Measurements from ENCODE around the gene LMO4. TPM values are rescaled to one million over a fixed set of nuclear protein-coding genes. Genes with fewer than 3 reads are reported as not detected.

Gene LMO4
- total RNA-seq, 1 experiment from 2014 or later: 38.5 TPM

GRCh38 chr1:87284456-87285240 is 44.0 kb upstream of the LMO4 start:
- no peaks in the 10 kb centered on the region for H4K20me1 ChIP-seq (ENCODE audit: insufficient read depth)
- ATAC-seq: no peak
- intact Hi-C loops (cut with micrococcal nuclease): loop anchor here (10.0 kb wide), 1 partner anchor 1310 kb away; no protein-coding TSS in a partner anchor

More at GRCh38 chr1:87284456-87285240, 44.0 kb upstream of the LMO4 start:
- no peaks in the 10 kb centered on the region for H3K79me2 ChIP-seq (ENCODE audit: insufficient read depth, low read length)
- no peak overlapping the region for H2AFZ ChIP-seq (ENCODE audit: low read depth, low read length, poor library complexity, severe bottlenecking)
- no peak overlapping the region for H3K27ac ChIP-seq (ENCODE audit: low read depth, low read length)
- BruUV-seq (replicated peaks): no TSS peak
- H3K9me3 ChIP-seq (ENCODE audit: control insufficient read depth in 1 of 2, insufficient read depth in 1 of 2, low read depth in 1 of 2, low read length in 2 of 2): no peaks in the 10 kb centered on the region
- ChIA-PET RAD21 (ENCODE audit: low non-redundant PET in 1 of 2, low total read pairs in 2 of 2, uncharacterized antibody in 2 of 2, unreplicated experiment in 2 of 2) (no interaction called here), CTCF (no interaction called here), POLR2A (no interaction called here)
- no peak overlapping the region for H3K9ac ChIP-seq (ENCODE audit: low read length)
- no peak for TF ChIP-seq SP1 (IDR thresholded peaks at IDR 0.05; ENCODE audit: low read depth)
- no peak for TF ChIP-seq FOSL1 (IDR thresholded peaks at IDR 0.05; ENCODE audit: low read depth)
- TF ChIP-seq ZNF274 (IDR thresholded peaks at IDR 0.05; ENCODE audit: low read depth, low read length): no peak
- TF ChIP-seq EZH2 (IDR thresholded peaks at IDR 0.05): no peak
- no peak for TF ChIP-seq YY1 (IDR thresholded peaks at IDR 0.05; ENCODE audit: extremely low read depth, insufficient replicate concordance, low read depth, low read length)
- no peak for TF ChIP-seq ELF1 (IDR thresholded peaks at IDR 0.05; ENCODE audit: borderline replicate concordance, low read depth)
- no peak for TF ChIP-seq RAD21 (IDR thresholded peaks at IDR 0.05; ENCODE audit: low read depth)
- TF ChIP-seq REST (IDR thresholded peaks at IDR 0.05; ENCODE audit: low read depth): no peak
- TF ChIP-seq ZBTB33 (IDR thresholded peaks at IDR 0.05; ENCODE audit: extremely low read depth, insufficient replicate concordance, low read length): no peak
- TF ChIP-seq SRF (IDR thresholded peaks at IDR 0.05; ENCODE audit: low read depth): no peak
- no peak for TF ChIP-seq EZH2phosphoT487 (IDR thresholded peaks at IDR 0.05; ENCODE audit: borderline replicate concordance)
- TF ChIP-seq ATF3 (IDR thresholded peaks at IDR 0.05): no peak
- no peak for TF ChIP-seq POLR2A (IDR thresholded peaks at IDR 0.05; ENCODE audit: borderline replicate concordance, extremely low read depth, insufficient read depth, insufficient read length)
- TF ChIP-seq TCF7L2 (IDR thresholded peaks at IDR 0.05; ENCODE audit: borderline replicate concordance, extremely low read depth, insufficient read depth, insufficient read length): no peak
- no peak for TF ChIP-seq CEBPB (IDR thresholded peaks at IDR 0.05; ENCODE audit: low read depth)
- no peak overlapping the region for H3K4me3 ChIP-seq (replicated peaks in 1 of 2; ENCODE audit: low read depth in 1 of 2, low read length in 2 of 2)
- no peaks in the 10 kb centered on the region for H3K9me2 ChIP-seq (ENCODE audit: insufficient read depth)
- no peak overlapping the region for H3K4me2 ChIP-seq (ENCODE audit: low read length)
- no peak for DNase-seq (ENCODE audit: low read depth, low spot score)
- H3K4me1 ChIP-seq (ENCODE audit: control insufficient read depth in 1 of 2, insufficient read depth in 2 of 2, low read length in 2 of 2): no peaks in the 10 kb centered on the region
- H3K27me3 ChIP-seq (ENCODE audit: insufficient read depth, low read length): no peaks in the 10 kb centered on the region
- H3K36me3 ChIP-seq (ENCODE audit: control insufficient read depth in 1 of 2, insufficient read depth in 2 of 2, low read length in 2 of 2): no peaks in the 10 kb centered on the region
